Brain microvascular endothelial cell (primary cell): ENCODE results near the gene PSMD10.

ENCODE experiments used
- DNase-seq: peaks from one replicate; pipeline ENCODE4 v3.0.0-alpha.2; 2020
- H3K27ac ChIP-seq: fragments of 250-450 bp; sonication (Bioruptor Pico); 2 replicates; pipeline ENCODE4 v1.5.1; 2020; ENCODE audit warnings: mild to moderate bottlenecking, moderate library complexity
- H3K27me3 ChIP-seq: fragments of 250-450 bp; sonication (Bioruptor Pico); replicated peaks from 2 replicates; pipeline ENCODE4 v1.5.1; 2020; ENCODE audit warnings: mild to moderate bottlenecking
- H3K36me3 ChIP-seq: fragments of 250-450 bp; sonication (Bioruptor Pico); replicated peaks from 2 replicates; pipeline ENCODE4 v1.5.1; 2020; ENCODE audit warnings: mild to moderate bottlenecking
- H3K4me3 ChIP-seq: 2 replicates; pipeline ENCODE4 v1.5.1; 2011; ENCODE audit warnings: low read depth, mild to moderate bottlenecking, control low read depth, low read length, moderate library complexity
- CTCF ChIP-seq: IDR thresholded peaks from 2 replicates; pipeline ENCODE4 v1.5.1; 2011; ENCODE audit warnings: low read depth, mild to moderate bottlenecking, moderate library complexity, low read length, control low read depth, inconsistent platforms; ENCODE audit errors: missing control alignments
- in situ Hi-C: cut with HindIII; loops from 2 replicates; pipeline ENCODE4 v1.10.0; 2017; ENCODE audit warnings: low sequenced_read_pairs, low pct_ligation_motif_present

PSMD10 gene

DNA sequence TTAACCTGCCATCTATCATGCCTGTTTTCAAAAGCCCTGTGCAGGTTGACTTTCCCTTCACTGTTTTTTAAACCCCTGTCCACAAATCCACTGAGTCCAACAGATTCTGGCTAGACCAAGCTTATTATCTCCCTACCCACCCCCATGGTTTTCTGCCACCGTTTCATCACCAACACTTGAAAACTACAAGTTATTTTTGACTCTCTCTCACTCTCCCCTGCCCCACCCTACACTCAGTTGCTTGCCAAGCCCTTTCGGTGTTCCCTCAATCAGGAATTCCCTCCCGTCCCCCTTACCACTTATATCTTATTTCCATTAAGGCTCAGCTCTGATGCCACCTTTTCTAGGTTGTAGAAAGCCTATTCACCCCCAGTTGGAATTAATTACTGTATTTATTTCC is 29.9 kb upstream of the PSMD10 start:
- no peak for TF ChIP-seq CTCF
- no peak for DNase-seq
- H3K36me3 ChIP-seq = no peaks in the 10 kb centered on the region
- in situ Hi-C loops = no loop called here
- no peaks in the 10 kb centered on the region for H3K27me3 ChIP-seq
- no peak overlapping the region for H3K4me3 ChIP-seq
- no peak overlapping the region for H3K27ac ChIP-seq

- TF ChIP-seq CTCF = no peak
- Histone ChIP-seq H3K4me3 (no peak overlapping the region), H3K27me3 (no peaks in the 10 kb centered on the region), H3K27ac (no peak overlapping the region), H3K36me3 (no peaks in the 10 kb centered on the region)
- in situ Hi-C loops = no loop called here
- no peak for DNase-seq
These were observed 26.6 kb upstream of the PSMD10 start for GRCh38 chrX:108117988-108118387.

- Histone ChIP-seq H3K4me3 (no peak overlapping the region), H3K27ac (no peak overlapping the region), H3K36me3 (no peaks in the 10 kb centered on the region), H3K27me3 (no peaks in the 10 kb centered on the region)
- DNase-seq = no peak
- no peak for TF ChIP-seq CTCF
- in situ Hi-C loops = no loop called here
These were observed 23.2 kb upstream of the PSMD10 start for GRCh38 chrX:108114541-108114940.

- H3K36me3 ChIP-seq = no peaks in the 10 kb centered on the region
- in situ Hi-C loops = no loop called here
- TF ChIP-seq CTCF = no peak
These were observed 14.1 kb upstream of the PSMD10 start for GRCh38 chrX:108105473-108105872.

DNA sequence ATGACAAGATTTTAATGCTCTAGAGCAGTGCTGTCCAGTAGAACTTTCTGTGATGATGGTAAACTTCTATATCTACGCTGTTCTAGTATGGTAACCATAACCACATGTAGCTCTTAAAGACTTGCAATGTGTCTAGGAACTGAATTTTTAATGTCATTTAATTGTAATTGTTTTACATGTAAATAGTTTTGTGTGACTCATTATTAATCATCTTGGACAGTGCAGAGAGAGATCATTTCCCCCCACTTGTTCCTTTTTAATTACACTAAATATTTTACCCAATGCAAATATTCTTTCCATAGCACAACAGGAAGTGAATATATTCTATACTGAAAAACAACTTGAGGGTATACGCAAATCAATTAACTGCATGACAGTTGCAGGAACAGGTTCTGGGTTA is 6.0 kb upstream of the PSMD10 start:
- H3K36me3 ChIP-seq = no peaks in the 10 kb centered on the region
- no peak for DNase-seq
- no peak overlapping the region for H3K27ac ChIP-seq
- H3K4me3 ChIP-seq = no peak overlapping the region
- H3K27me3 ChIP-seq = no peaks in the 10 kb centered on the region
- in situ Hi-C loops = no loop called here
- TF ChIP-seq CTCF = no peak

More at GRCh38 chrX:108105473-108105872, 14.1 kb upstream of the PSMD10 start:
- H3K27ac ChIP-seq = no peak overlapping the region
- no peak overlapping the region for H3K4me3 ChIP-seq
- DNase-seq = no peak
- H3K27me3 ChIP-seq = no peaks in the 10 kb centered on the region

- in situ Hi-C loops = no loop called here
These were observed 543 bp upstream of the PSMD10 start for GRCh38 chrX:108091878-108092291.

More at GRCh38 chrX:108091878-108092291, 543 bp upstream of the PSMD10 start:
- no peaks in the 10 kb centered on the region for H3K27me3 ChIP-seq
- no peak for TF ChIP-seq CTCF
- no peak for DNase-seq
- H3K4me3 ChIP-seq = peak overlapping the region; percentile 74
- H3K36me3 ChIP-seq = peaks cover 3% of the 10 kb centered on the region
- H3K27ac ChIP-seq = peak overlapping the region; percentile 14
